KOPT-K1 (cell line): ENCODE results near the gene MAZ.

Experiments used
- H3K27ac ChIP-seq: fragments of 200-600 bp; sonication (generic); 2 replicates; pipeline ENCODE4 v1.5.1; 2016; ENCODE audit warnings: antibody characterized with exemption, mild to moderate bottlenecking, low read depth, low read length; ENCODE audit not compliant: poor library complexity, severe bottlenecking
- H3K36me3 ChIP-seq: fragments of 200-600 bp; sonication (generic); 2 replicates; pipeline ENCODE4 v1.5.1; 2017; ENCODE audit warnings: antibody characterized with exemption, mild to moderate bottlenecking, low read length, moderate library complexity; ENCODE audit not compliant: insufficient read depth
- H3K9me3 ChIP-seq: fragments of 200-600 bp; sonication (generic); 2 replicates; pipeline ENCODE4 v1.5.1; 2017; ENCODE audit warnings: antibody characterized with exemption, low read length, mild to moderate bottlenecking; ENCODE audit not compliant: insufficient read depth, poor library complexity, severe bottlenecking

MAZ gene

DNA sequence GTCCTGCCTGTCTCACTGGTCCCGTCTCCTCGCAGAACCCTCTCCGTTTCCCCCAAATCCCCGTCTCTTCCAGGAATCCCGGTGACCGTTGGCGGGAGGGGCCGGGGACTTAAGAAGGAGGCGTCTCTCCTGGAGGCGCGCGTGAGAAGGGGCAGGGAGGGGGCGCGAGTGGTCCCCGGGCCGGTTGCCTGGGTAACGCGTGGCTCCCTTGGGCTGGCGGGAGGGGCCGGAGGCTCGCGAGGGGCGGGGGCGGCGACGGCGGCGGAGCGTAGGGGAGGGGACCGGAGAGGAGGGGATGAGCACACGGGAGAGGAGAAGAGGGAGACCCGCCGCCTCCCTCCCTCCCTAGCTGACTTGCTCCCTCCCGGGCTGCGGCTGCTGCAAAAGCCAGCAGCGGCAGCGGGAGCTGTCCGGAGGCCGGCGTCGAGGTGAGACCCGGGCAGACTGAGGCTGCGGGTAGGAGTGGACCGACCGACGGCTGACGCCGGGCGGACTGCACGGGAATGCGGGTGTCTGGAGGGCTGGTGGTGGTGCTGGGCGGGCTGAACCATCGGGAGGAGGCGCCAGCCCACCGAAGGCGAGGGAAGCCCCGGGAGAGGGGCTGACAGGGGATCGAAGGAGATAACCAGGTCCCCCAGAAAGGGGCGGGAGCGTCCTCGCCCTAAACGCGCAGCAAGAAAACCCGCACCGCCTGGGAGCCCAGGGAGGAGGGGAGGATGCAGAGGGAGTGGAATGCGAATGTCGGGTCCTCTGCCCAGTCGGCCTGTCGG is 5.8 kb downstream of the MAZ start, which contains the start of gene PRRT2:
PRRT2 (plus strand) TSS at position 298 of the 770 bp plus-strand sequence. CDS start 862 bp downstream, outside the sequence.
- H3K36me3 ChIP-seq: peaks cover 31% of the 10 kb centered on the region
- no peaks in the 10 kb centered on the region for H3K9me3 ChIP-seq
- H3K27ac ChIP-seq: peak within 1 kb of the TSS; percentile 14

DNA sequence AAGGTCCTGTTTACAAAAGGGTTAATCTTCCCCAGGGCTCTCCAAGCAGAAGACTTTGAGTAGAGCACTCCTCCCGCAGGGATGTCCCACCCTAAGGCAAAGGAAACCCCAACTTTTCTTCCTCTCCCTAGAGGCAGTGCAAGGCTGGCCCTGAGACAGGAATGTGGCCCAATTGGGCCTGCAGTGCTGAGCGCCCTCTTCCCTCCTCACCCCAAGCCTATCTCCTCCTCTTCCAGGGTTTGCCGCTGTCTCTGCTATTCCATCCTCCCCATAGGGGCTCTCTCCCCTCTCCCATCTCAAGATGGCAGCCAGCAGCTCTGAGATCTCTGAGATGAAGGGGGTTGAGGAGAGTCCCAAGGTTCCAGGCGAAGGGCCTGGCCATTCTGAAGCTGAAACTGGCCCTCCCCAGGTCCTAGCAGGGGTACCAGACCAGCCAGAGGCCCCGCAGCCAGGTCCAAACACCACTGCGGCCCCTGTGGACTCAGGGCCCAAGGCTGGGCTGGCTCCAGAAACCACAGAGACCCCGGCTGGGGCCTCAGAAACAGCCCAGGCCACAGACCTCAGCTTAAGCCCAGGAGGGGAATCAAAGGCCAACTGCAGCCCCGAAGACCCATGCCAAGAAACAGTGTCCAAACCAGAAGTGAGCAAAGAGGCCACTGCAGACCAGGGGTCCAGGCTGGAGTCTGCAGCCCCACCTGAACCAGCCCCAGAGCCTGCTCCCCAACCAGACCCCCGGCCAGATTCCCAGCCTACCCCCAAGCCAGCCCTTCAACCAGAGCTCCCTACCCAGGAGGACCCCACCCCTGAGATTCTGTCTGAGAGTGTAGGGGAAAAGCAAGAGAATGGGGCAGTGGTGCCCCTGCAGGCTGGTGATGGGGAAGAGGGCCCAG is 6.7 kb downstream of the MAZ start:
- Histone ChIP-seq H3K9me3 (no peaks in the 10 kb centered on the region), H3K27ac (no peak overlapping the region), H3K36me3 (peaks cover 33% of the 10 kb centered on the region)

DNA sequence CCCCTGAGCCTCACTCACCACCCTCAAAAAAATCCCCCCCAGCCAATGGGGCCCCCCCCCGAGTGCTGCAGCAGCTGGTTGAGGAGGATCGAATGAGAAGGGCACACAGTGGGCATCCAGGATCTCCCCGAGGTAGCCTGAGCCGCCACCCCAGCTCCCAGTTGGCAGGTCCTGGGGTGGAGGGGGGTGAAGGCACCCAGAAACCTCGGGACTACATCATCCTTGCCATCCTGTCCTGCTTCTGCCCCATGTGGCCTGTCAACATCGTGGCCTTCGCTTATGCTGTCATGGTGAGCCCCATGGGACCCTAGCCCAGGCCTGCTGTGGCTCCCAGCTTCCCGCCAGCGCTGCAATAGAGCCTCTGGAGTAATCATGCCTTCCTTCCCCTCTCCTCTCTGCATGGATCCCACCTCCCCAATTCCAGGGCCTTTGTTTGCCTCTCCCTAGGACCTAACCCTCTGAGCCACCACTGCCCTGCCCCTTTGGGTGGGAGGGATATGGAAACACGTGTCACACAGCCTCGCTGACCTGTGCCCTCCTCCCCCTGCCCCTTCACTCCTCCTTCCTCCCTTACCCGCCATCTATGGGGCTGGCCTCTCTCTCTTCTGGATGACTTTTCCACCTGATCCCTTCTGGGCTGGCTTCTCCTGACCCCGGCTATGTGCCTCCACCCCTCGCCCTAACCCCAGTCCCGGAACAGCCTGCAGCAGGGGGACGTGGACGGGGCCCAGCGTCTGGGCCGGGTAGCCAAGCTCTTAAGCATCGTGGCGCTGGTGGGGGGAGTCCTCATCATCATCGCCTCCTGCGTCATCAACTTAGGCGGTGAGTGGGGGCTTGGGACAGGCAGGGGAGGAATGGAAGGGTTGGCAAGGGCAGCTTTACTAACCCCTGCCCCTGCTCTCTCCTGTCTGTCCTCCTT is 7.6 kb downstream of the MAZ start:
- H3K9me3 ChIP-seq: no peaks in the 10 kb centered on the region
- H3K27ac ChIP-seq: no peak overlapping the region
- peaks cover 33% of the 10 kb centered on the region for H3K36me3 ChIP-seq

GRCh38 chr16:29814592-29814991 is 8.3 kb downstream of the MAZ start:
- Histone ChIP-seq H3K27ac (peak overlapping the region; percentile 91), H3K9me3 (no peaks in the 10 kb centered on the region), H3K36me3 (peaks cover 33% of the 10 kb centered on the region)

DNA sequence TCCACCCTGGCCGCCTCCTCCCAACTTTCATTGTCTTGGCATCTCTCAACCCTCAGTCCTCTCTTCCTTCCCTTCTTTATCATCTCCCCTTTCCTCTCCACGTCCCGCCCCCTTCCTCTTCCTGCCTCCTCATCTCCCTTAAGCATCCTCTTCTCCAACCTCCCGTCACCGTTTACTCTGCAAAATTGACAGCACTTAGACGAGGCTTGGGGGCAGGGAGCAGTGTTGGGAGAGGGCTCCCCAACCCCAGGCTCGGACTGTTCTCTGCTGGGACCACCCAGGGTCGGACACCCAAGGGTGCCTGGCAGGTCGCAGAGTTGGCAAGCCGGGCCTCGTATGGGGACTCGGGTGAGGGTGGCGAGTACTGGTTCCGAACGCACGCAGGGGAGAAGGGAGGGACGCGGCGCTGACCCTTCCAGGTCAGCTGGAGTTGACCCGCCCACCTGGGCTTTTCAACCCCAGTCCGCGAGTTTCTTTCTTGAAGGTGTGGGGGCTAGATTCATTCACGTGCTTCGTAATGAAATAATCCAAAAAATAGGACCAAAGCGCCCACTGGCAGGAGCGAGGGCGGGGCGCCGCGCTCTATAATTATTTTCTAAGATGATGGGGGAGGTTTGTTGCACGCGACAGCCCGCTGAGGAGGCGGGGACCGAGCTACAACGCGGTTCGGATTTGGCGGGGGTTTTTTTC is 8.8 kb downstream of the MAZ start:
- Histone ChIP-seq H3K27ac (peak overlapping the region; percentile 91), H3K9me3 (no peaks in the 10 kb centered on the region), H3K36me3 (peaks cover 32% of the 10 kb centered on the region)

DNA sequence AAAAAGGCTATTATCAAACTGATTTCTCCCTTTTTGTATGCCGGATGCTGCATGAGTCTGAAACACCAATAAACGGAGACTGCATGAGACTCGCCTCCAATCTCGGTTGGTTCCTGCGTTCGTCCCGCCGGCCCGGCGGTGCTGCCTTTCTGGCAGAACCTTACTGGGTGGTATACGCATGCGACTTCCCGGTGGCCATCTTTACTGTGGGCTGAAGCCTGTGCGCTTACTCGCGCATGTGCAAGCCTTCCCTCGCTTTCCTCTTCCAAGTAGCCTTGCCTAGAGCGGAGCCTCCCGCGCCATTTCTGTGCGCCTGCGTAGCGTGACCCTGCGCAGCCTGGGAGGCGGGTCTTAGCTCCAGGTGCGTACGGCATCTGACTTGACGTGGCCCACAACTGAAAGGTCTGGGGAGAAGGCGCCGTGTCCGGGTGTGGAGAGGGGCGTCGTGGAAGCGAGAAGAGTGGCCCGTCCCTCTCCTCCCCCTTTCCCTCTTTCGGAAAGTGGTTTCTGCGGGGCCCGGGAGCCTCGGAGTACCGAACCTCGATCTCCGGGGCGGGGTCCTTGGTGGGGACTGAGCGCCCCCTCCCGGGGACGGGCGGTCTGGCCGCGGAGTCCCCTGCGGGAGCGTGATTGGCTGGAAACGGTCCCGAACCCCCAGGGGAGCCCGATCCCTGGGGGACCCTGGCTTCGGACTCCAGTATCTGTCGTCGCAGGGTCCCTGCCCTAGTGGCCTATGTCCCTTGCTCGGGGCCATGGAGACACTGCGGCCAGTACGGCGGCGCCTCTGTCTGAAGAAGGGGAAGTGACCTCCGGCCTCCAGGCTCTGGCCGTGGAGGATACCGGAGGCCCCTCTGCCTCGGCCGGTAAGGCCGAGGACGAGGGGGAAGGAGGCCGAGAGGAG is 9.7 kb downstream of the MAZ start, which contains the start of gene PAGR1:
PAGR1 (plus strand) TSS at position 360 of the 901 bp plus-strand sequence; CDS start at position 734, 374 bp downstream.
- Histone ChIP-seq H3K9me3 (no peaks in the 10 kb centered on the region), H3K27ac (peak within 1 kb of the TSS; percentile 91)

GRCh38 chr16:29816694-29817441 is 10.5 kb downstream of the MAZ start:
- Histone ChIP-seq H3K9me3 (no peaks in the 10 kb centered on the region), H3K36me3 (peaks cover 36% of the 10 kb centered on the region), H3K27ac (peak overlapping the region; percentile 91)

More for the DNA sequence above, 9.7 kb downstream of the MAZ start, which contains the start of gene PAGR1:
- peaks cover 28% of the 10 kb centered on the region for H3K36me3 ChIP-seq

DNA sequence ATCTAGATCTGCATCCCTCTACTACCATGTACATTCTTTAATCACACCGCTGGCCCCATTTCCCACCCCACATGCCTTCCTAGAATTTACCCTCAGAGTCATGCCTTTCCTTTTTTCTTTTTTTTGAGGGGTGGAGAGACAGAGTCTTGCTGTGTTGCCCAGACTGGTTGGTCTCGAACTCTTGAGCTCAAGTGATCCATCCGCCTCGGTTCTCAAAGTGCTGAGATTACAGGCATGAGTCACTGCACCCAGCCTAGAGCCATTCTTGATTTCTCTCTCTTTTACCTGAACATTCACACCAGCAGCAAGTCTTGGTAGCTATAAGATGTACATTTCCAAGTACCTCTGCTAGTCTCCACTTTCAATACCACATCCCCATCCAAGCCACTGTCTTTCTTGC is 11.8 kb downstream of the MAZ start:
- Histone ChIP-seq H3K36me3 (peaks cover 36% of the 10 kb centered on the region), H3K9me3 (no peaks in the 10 kb centered on the region), H3K27ac (no peak overlapping the region)

GRCh38 chr16:29819506-29819905 is 13.2 kb downstream of the MAZ start:
- no peaks in the 10 kb centered on the region for H3K9me3 ChIP-seq
- H3K27ac ChIP-seq: peak overlapping the region; percentile 61
- peaks cover 36% of the 10 kb centered on the region for H3K36me3 ChIP-seq

DNA sequence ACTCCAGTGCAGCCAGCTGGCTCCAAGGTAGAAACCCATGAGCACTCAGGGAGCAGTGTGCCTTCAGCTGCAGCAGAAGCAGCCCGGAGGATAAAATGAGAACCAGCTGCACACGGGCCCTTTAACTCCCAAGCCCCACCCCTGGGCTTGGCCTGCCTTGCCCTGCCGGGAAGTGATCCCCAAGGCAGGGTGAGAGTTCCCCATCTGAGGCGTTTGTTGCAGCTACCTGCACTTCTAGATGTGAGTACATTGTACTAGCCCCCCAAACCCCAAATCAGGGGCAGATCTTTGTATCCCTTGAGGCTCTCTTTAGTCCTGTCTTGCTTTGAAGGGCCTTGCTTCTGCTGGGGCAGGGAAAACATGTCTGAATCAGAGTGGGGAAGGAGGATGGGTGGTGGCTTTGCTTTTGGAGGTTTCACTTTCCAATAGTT is 14.0 kb downstream of the MAZ start, which contains the start of gene MVP:
MVP (plus strand) TSS at position 192 of the 431 bp plus-strand sequence. CDS start 10,088 bp downstream, outside the sequence.
- Histone ChIP-seq H3K27ac (peak within 1 kb of the TSS; percentile 61), H3K9me3 (no peaks in the 10 kb centered on the region), H3K36me3 (peaks cover 36% of the 10 kb centered on the region)

GRCh38 chr16:29820730-29821642 is 14.7 kb downstream of the MAZ start:
- Histone ChIP-seq H3K9me3 (no peaks in the 10 kb centered on the region), H3K36me3 (peaks cover 36% of the 10 kb centered on the region), H3K27ac (peak overlapping the region; percentile 61)

GRCh38 chr16:29821643-29822115 is 15.3 kb downstream of the MAZ start:
- peaks cover 36% of the 10 kb centered on the region for H3K36me3 ChIP-seq
- no peaks in the 10 kb centered on the region for H3K9me3 ChIP-seq
- H3K27ac ChIP-seq: no peak overlapping the region
